ENCODE measurements around the gene NCKIPSD.
"Not testable (repeated sequence)": the region's sequence is repeated elsewhere in the genome, so short reads cannot be mapped to it uniquely, and the experiment has no call there.

The NCKIPSD gene

DNA sequence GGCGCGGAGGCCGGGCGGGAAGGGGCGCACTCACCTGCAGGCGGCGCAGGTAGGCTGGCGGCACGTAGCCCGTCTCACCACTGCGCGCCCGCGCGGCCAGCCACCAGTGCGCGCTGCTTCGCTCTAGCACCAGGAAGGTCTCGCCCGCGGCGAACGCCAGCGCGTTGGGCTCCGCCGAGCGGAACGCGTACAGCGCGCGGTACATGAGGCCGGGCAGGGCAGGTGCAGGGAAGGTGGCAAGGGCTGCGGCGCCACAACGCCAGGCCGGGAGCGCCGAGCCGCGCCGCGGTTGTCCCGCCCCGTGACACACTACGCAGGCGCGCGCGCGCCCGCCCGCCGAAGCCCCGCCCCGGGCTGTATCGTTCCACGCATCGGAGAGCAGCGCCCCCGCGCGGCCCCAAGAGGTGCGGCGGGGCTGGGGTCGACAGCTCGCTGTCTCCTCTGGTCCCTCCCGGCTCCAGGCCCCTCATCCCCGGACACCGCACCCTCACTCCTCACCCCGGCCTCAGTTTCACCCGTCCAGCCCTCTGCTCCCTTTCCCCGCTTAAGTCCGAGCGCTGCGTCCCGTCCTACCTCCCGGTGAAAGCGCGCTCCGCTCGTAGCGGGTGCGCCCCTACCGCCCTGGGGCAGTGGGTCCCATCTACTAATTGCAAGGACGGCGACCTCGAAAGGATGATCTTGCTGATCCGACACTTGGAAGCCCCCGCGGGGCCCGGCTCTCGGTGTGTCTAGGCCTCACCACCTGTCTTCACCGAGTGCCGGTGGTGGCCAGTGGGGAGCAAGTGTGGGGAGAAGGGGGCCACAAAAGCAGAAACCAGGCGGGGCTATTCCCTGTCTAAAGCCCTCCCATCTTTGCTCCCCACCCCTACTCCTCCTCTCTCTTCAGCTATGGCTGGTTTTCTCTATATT is at the start of gene NCKIPSD:
NCKIPSD (minus strand) TSS at position 313 of the 909 bp plus-strand sequence; CDS start at position 205, 108 bp downstream.
- peak; percentile 99 for DNase-seq (ENCODE audit: low spot score)

DNA sequence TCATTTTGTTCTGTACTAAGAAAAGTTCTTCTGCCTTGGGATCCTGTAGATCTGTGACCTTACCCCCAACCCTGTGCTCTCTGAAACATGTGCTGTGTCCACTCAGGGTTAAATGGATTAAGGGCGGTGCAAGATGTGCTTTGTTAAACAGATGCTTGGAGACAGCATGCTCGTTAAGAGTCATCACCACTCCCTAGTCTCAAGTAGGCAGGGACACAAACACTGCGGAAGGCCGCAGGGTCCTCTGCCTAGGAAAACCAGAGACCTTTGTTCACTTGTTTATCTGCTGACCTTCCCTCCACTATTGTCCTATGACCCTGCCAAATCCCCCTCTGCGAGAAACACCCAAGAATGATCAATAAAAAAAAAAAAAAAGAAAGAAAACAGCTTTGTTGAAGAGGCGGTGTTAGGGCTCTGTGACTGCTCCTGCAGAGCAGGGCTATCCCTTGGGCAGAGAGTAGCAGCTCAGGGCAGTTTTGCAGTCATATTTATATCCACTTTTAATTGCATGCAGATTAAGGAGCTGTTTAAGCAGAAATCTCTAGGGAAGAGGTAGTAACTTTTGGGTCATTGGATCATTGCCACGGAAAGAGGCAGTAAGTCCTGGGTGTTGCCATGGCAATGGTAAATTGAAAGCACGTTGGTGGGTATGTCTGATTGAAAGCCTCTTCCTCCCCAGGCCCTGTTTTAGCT is 49.5 kb upstream of the NCKIPSD start:
- not testable (repeated sequence) for DNase-seq (ENCODE audit: low spot score)

- not testable (repeated sequence) for DNase-seq (ENCODE audit: low spot score)
These were observed 48.8 kb upstream of the NCKIPSD start for GRCh38 chr3:48734541-48734940.

- DNase-seq (ENCODE audit: low spot score), result not testable (repeated sequence)
These were observed 48.2 kb upstream of the NCKIPSD start for GRCh38 chr3:48733752-48734518.

GRCh38 chr3:48727511-48727910 is 41.8 kb upstream of the NCKIPSD start:
- DNase-seq (ENCODE audit: low spot score), result no peak

- not testable (repeated sequence) for DNase-seq (ENCODE audit: low spot score)
These were observed 39.6 kb upstream of the NCKIPSD start for GRCh38 chr3:48725185-48725855.

GRCh38 chr3:48723725-48724124 is 38.0 kb upstream of the NCKIPSD start:
- DNase-seq (ENCODE audit: low spot score), result no peak

GRCh38 chr3:48723293-48723692 is 37.6 kb upstream of the NCKIPSD start:
- DNase-seq (ENCODE audit: low spot score), result not testable (repeated sequence)

DNA sequence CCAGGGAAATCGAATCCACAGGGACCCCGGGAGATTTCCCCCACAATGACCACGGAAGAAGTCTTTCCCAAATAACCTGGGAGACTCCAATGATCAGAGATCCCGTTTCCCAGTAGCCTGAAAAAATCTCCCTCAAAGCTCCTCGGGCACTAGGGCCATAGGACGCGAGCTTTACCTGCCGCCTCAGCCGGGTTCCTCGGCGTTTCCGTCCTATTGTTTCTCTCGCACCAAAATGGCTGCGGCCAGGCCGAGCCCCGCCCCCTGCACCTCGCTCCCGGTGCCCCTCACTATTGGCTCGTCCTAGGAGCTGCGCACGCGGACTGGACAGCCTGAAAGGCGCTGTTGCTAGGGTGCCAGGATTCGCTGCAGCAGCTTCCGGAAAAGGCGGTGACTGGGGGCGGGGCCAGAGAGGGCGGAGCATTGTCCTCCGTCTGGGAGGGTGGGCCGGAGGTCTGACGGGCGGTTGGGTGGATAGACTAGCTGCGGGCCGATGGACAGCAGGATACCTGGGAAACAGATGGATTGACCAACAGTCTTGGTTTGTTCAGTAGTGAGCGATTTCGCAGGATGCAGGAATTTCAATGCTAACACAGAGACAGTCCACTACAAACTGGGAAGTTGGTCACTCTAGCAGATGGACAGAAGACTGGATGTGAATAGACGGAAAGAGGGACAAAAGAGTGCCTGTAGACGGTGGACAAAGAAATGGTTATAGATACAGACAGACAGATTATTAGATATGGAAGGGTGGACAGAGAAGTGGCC is 31.4 kb upstream of the NCKIPSD start, which contains the start of gene IP6K2:
IP6K2 (minus strand) TSS at position 240 of the 765 bp plus-strand sequence. CDS start 21,930 bp downstream, outside the sequence.
- DNase-seq (ENCODE audit: low spot score), result peak; percentile 99

DNA sequence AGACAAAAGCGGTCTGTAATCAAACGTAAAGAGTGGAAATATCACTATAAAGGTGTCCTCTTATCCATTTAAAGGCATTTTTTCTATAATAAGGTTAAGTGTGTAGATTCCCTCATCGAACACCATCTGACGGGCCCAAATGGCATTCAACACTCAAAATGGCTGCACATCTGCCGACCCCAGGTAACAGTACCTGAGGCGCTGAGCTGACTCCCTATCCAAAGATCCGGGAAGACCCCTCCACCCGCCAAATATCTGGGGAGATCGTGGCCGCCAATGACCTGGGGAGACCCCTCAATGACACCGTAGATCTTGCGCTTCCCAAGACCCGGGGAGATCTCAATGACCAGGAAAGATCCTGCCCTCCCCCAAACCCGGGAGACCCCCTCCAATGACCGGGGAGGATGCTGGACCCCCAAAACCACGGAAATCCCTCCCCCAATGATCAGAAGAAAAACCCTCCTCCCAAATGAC is 30.8 kb upstream of the NCKIPSD start:
- no peak for DNase-seq (ENCODE audit: low spot score)

DNA sequence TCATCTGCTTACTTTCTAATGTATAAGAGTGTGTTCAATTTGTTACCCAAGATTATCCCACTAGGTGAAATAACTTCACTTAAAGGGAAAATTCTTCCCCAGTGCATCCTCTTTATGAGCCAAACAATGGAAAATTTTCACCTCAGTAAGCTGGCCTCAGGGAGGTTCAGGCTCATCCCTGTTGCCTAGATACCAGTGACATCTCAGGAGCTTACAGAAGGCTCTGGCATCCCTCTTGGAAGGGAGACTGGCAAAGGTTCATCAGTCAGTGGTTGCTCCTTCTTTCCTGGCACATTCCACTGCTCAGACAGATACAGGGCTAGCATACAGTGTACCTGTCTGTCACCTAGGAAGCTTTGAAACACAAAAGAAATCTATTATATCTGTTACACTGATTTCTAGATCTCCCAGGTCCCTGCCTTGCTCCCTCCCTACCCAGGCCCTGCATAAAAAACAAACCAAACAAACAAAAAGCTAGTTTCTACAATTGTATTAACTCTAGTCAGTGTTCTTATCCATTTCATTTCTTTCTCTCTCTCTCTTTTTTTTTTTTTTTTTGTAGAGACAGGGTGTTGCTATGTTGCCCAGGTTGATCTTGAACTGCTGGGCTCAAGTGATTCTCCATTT is 29.6 kb upstream of the NCKIPSD start:
- DNase-seq (ENCODE audit: low spot score), result peak; percentile 48

GRCh38 chr3:48711727-48712126 is 26.0 kb upstream of the NCKIPSD start:
- DNase-seq (ENCODE audit: low spot score), result no peak

GRCh38 chr3:48709051-48709461 is 23.3 kb upstream of the NCKIPSD start:
- no peak for DNase-seq (ENCODE audit: low spot score)

DNA sequence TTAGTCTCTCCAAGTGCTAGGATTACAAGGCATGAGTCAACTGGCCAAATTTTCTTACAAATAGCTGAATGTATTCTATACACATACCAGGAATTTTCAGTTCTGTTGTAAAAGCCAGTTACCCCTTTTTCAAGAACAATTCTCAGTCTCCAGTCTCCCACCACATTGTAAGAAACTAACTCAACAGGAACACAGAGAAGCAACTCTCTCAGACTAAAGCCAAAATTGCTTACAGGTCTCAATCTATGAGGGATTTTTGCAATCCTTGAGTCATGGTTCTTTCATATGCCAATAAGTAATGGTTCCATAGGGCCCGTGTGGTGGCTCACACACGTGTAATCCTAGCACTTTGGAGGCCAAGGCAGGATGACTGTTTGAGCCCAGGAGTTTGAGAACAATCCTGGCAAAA is 22.8 kb upstream of the NCKIPSD start:
- DNase-seq (ENCODE audit: low spot score), result no peak

DNA sequence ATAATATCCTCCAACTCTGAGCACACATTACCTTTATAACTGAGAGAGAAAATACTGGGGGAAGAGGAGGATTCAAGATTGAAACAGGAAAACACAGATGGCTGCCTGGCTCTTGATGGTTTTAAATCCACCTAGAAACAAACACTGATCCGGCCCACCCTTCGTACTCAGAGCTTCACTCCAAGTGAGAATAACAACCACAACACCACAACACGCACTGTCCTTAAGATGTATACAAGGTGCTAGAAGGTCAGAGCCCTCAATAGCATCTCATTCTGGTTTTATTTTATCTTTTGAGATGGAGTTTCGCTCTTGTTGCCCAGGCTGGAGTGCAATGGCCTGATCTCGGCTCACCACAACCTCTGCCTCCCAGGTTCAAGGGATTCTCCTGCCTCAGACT is 21.4 kb upstream of the NCKIPSD start:
- DNase-seq (ENCODE audit: low spot score), result no peak

DNA sequence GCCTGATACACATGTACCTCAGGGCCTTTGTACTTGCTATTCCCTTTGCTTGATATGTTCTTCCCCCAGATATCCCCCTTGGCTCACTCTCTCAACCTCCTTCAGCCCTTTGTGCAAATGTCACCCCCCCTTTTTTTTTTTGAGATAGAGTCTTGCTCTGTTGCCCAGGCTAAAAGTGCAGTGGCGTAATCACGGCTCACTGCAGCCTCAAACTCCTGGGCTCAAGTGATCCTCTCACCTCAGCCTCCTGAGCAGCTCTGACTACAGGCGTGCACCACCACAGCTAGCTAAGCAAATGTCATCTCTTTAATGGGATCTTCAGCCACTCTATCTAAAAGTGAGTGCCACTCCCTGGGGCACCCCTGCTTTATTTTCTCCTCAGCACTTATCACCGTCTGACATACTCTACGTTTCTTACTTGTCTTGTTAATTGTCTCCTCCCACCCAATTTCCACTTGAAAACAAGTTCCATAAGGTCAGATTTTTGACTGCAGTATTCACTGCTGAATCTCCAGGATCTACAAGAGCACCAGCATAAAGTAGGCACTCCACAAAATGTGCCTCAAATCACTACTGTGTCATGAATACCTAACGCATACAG is 16.7 kb upstream of the NCKIPSD start:
- no peak for DNase-seq (ENCODE audit: low spot score)

DNA sequence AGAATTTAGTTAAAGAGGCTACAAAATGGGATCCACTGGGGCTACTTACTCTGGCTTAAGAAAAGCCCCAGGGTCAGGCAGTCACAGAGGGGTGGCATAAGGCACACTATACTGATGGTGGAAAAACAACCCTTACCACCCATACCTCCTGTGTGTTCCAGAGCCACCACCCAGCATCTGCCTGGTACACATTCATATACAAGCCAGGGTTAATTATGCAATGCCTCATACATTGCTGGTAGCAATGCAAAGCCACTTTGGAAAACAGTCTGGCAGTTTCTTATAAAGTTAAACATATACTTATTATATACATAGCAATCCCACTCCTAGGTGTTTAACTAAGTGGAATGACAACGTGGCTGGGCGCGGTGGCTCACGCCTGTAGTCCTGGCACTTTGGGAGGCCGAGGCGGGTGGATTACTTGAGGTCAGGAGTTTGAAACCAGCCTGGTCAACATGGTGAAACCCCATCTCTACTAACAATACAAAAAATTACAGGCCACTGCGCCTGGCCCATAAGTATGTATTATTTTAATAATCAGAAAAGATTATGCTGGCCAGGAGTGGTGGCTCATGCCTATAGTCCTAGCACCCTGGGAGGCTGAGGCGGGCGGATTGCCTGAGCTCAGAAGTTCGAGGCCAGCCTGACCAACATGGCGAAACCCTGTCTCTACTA is 15.2 kb upstream of the NCKIPSD start:
- DNase-seq (ENCODE audit: low spot score), result no peak

DNA sequence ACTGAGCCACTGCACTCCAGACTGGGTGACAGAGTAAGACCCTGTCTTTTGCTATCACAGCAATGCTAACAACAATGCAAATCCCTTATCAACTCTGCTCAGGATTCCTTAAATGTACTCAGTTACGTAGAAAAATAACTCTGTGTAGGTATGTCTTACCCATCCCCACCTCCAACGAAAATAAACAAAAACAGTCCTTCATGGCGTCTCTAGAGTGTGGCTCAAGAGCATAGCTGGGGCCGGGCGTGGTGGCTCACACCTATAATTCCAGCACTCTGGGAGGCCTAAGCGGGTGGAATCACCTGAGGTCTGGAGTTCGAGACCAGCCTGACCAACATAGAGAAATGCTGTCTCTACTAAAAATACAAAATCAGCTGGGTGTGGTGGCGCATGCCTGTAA is 13.2 kb upstream of the NCKIPSD start:
- DNase-seq (ENCODE audit: low spot score), result no peak

- DNase-seq (ENCODE audit: low spot score), result no peak
These were observed 12.2 kb upstream of the NCKIPSD start for GRCh38 chr3:48697952-48698351.
